ENCODE data around the gene GLP1R.

Gene GLP1R

GRCh38 chr6:39076623-39077535 is 28.3 kb downstream of the GLP1R start:
- no peak overlapping the region for H3K4me3 ChIP-seq (ENCODE audit: control insufficient read depth, low read depth, low read length)
- no peak for TF ChIP-seq CTCF (conservative IDR thresholded peaks at IDR 0.05; ENCODE audit: control insufficient read depth, insufficient read depth, low read depth, low read length)
- DNase-seq (ENCODE audit: low read depth): no peak

- no peak overlapping the region for H3K4me3 ChIP-seq (ENCODE audit: control insufficient read depth, low read depth, low read length)
- TF ChIP-seq CTCF (conservative IDR thresholded peaks at IDR 0.05; ENCODE audit: control insufficient read depth, insufficient read depth, low read depth, low read length): no peak
- DNase-seq (ENCODE audit: low read depth): no peak
Measured at GRCh38 chr6:39077882-39078594, 29.5 kb downstream of the GLP1R start.

GRCh38 chr6:39078695-39079094 is 30.1 kb downstream of the GLP1R start:
- no peak for DNase-seq (ENCODE audit: low read depth)
- no peak overlapping the region for H3K4me3 ChIP-seq (ENCODE audit: control insufficient read depth, low read depth, low read length)
- TF ChIP-seq CTCF (conservative IDR thresholded peaks at IDR 0.05; ENCODE audit: control insufficient read depth, insufficient read depth, low read depth, low read length): no peak

DNA sequence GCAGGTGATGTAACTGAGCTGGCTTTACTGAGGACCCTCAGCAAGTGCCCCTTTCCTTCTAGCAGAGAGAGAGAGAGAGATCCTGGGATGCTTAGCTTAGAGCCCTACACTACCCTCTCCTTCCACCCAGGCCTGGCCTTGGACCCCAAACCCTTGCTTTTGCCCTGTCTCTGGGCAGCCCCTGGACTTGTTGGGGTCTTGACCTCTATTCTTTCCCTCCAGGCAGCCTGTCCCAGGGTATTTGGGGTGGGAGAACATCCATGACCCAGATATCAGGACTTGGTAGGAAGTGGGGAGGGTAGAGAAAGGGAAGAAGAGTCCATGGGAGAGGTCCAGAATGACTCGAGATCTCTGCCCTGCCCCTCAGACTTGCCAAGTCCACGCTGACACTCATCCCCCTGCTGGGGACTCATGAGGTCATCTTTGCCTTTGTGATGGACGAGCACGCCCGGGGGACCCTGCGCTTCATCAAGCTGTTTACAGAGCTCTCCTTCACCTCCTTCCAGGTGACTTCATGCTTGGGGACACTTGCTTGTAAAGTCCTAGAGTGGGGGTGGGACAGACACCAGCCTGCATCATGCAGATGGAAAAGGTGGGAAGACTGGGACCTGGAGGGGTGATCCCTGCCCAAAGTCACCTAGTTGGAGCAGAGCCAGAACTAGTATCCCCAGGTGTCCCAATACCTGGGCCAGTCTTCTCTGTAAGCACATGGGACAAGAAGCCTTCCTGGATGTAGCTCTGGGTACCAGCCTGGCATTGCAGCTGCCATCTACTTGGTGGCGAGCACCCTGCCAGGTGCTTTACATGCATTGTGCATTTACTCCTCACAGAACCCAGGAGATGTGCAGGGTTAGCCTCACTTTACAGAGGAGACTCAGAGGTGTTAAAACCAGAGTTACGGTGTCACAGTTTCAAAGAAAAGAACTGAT is 30.9 kb downstream of the GLP1R start:
- TF ChIP-seq CTCF (conservative IDR thresholded peaks at IDR 0.05; ENCODE audit: control insufficient read depth, insufficient read depth, low read depth, low read length): no peak
- no peak overlapping the region for H3K4me3 ChIP-seq (ENCODE audit: control insufficient read depth, low read depth, low read length)
- no peak for DNase-seq (ENCODE audit: low read depth)

GRCh38 chr6:39080246-39080875 is 31.8 kb downstream of the GLP1R start:
- no peak for DNase-seq (ENCODE audit: low read depth)
- TF ChIP-seq CTCF (conservative IDR thresholded peaks at IDR 0.05; ENCODE audit: control insufficient read depth, insufficient read depth, low read depth, low read length): no peak

DNA sequence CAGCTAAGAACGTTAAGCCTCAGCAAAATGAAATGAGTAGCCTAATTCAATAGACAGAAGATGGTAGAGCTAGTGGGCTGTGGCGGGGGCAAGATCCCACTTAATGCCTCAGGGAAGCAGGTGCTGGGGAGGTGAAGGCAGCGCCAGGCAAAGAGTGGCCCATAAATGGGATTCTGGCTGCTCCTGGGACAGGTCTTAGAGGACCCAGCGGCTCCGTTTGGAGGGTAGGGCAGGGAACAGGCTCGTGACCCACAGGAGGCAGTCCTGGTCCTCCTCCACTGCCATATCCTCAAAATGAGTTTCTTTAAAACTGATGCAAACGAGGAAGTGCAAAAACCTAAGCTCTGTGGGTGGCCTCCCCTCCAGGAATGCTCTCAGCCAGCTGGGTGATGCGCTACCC is 33.7 kb downstream of the GLP1R start:
- DNase-seq (ENCODE audit: low read depth): no peak
- H3K4me3 ChIP-seq (ENCODE audit: control insufficient read depth, low read depth, low read length): no peak overlapping the region
- no peak for TF ChIP-seq CTCF (conservative IDR thresholded peaks at IDR 0.05; ENCODE audit: control insufficient read depth, insufficient read depth, low read depth, low read length)

More at GRCh38 chr6:39080246-39080875, 31.8 kb downstream of the GLP1R start:
- H3K4me3 ChIP-seq (ENCODE audit: control insufficient read depth, low read depth, low read length): no peak overlapping the region
